Spinal cord (tissue), 4 donors: ENCODE measurements around the gene ADH1C. TPM values are rescaled to one million over a fixed set of nuclear protein-coding genes. Genes with fewer than 3 reads are reported as not detected.

Experiments used
- polyA plus RNA-seq, 2 donors: library from polyadenylated mRNA; unstranded; fragments of 120-200 nt; gene quantifications; one replicate each; pipeline ENCODE4 v1.2.1, GENCODE V29; 2013; ENCODE audit not compliant: insufficient read length in 2 of 2
- total RNA-seq, 2 donors: library from RNA; depleted of rRNA in 1 of 2; stranded (reverse); fragments of 120-200 nt in 1 of 2; fragments of >200 nt in 1 of 2; gene quantifications; one replicate each; pipeline versions ENCODE4 v1.2.3 to v1.2.4, GENCODE V29; 2013 to 2014

Gene ADH1C
- total and polyA plus RNA-seq, 4 donors: 1.3 to 2.5 (median 1.5) TPM

Other genes with a start within 250 kb of the ADH1C start
- not detected for gene ADH4, start 208.4 kb downstream of the ADH1C start, total RNA-seq
- under 1 TPM in 1 of 2 donors, not detected in 1; 0.26 TPM for gene ADH4, start 208.4 kb downstream of the ADH1C start, polyA plus RNA-seq
- under 1 TPM in 1 of 2 donors, not detected in 1; 0.11 TPM for gene ADH6, start 133.5 kb downstream of the ADH1C start, total RNA-seq
- under 1 TPM; 0.38 to 0.59 TPM for gene ADH6, start 133.5 kb downstream of the ADH1C start, polyA plus RNA-seq
- gene ADH1A, start 61.8 kb downstream of the ADH1C start, total RNA-seq: under 1 TPM in 1 of 2 donors, not detected in 1; 0.11 TPM
- not detected for gene ADH1A, start 61.8 kb downstream of the ADH1C start, polyA plus RNA-seq
- 1 to 10 TPM; 2.4 to 8.4 TPM for gene ADH1B, start 31.3 kb downstream of the ADH1C start, total RNA-seq
- gene ADH1B, start 31.3 kb downstream of the ADH1C start, polyA plus RNA-seq: under 1 TPM; 0.33 to 0.84 TPM
- gene ADH7, start 82.6 kb upstream of the ADH1C start, total RNA-seq: not detected
- not detected for gene ADH7, start 82.6 kb upstream of the ADH1C start, polyA plus RNA-seq
- gene C4orf17, start 158.3 kb upstream of the ADH1C start, total RNA-seq: not detected
- gene C4orf17, start 158.3 kb upstream of the ADH1C start, polyA plus RNA-seq: not detected
- gene TRMT10A, start 211.3 kb upstream of the ADH1C start, total RNA-seq: 1 to 10 TPM; 8.9 to 9.1 TPM
- gene TRMT10A, start 211.3 kb upstream of the ADH1C start, polyA plus RNA-seq: 1 to 10 TPM; 5.3 to 7.4 TPM
- gene MTTP, start 222.1 kb upstream of the ADH1C start, total RNA-seq: 1 to 10 TPM; 1.6 to 3.1 TPM
- 1 to 10 TPM; 2.6 to 3.3 TPM for gene MTTP, start 222.1 kb upstream of the ADH1C start, polyA plus RNA-seq